Bronchus fibroblast of lung (primary cell): ENCODE data around the gene PADI3. TPM values are rescaled to one million over a fixed set of nuclear protein-coding genes. Genes with fewer than 3 reads are reported as not detected.

Experiments
- total RNA-seq: library from RNA; depleted of rRNA; stranded (reverse); fragments of >200 nt; gene quantifications from 2 replicates; pipeline ENCODE4 v1.2.3, GENCODE V29; 2015

PADI3 gene, protein sequence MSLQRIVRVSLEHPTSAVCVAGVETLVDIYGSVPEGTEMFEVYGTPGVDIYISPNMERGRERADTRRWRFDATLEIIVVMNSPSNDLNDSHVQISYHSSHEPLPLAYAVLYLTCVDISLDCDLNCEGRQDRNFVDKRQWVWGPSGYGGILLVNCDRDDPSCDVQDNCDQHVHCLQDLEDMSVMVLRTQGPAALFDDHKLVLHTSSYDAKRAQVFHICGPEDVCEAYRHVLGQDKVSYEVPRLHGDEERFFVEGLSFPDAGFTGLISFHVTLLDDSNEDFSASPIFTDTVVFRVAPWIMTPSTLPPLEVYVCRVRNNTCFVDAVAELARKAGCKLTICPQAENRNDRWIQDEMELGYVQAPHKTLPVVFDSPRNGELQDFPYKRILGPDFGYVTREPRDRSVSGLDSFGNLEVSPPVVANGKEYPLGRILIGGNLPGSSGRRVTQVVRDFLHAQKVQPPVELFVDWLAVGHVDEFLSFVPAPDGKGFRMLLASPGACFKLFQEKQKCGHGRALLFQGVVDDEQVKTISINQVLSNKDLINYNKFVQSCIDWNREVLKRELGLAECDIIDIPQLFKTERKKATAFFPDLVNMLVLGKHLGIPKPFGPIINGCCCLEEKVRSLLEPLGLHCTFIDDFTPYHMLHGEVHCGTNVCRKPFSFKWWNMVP
- not detected in 2 replicates for total RNA-seq

DNA sequence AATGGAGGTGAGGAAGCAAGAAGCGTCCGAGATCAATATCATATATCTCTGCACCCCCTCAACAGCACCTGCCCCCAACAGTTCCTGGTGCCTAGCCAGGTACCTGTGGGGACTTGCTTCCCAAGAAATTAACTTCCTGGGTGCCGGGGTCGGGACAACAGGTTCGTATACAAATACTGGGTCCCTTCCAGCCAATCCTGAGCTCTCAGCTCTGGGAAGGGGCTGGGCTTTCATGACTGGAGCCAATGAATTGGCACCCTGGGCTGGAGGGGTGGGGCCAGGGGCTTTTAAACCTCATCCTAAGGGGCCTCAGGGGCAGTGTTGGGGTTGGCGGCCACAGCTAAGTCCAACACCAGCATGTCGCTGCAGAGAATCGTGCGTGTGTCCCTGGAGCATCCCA is at the start of gene PADI3:
Gene PADI3, plus strand, starts transcription at position 318 of the 400 bp plus-strand sequence. Its CDS starts 40 bp downstream, at position 358.

GRCh38 chr1:17204546-17205440 is 44.1 kb upstream of the PADI3 start, which contains the start of gene PADI1:
PADI1 (plus strand) TSS chr1:17205128; CDS start chr1:17205218, 90 bp downstream.

GRCh38 chr1:17307946-17308345 is 59.0 kb downstream of the PADI3 start, which contains the start of gene PADI4:
PADI4 (plus strand) TSS chr1:17308197; CDS start chr1:17308223, 26 bp downstream.

Other genes with a start within 250 kb of the PADI3 start
- gene ATP13A2, start 237.2 kb upstream of the PADI3 start, total RNA-seq, result 12.8 and 21.1 TPM in 2 replicates
- gene SDHB, start 195.1 kb upstream of the PADI3 start, total RNA-seq, result 166 and 169 TPM in 2 replicates
- under 0.01 TPM in 1 of 2 replicates, not detected in the other for gene PADI2, start 129.6 kb upstream of the PADI3 start, total RNA-seq
- not detected in 2 replicates for gene PADI1, start 44.0 kb upstream of the PADI3 start, total RNA-seq
- gene PADI4, start 59.1 kb downstream of the PADI3 start, total RNA-seq, result not detected in 2 replicates
- not detected in 2 replicates for gene PADI6, start 123.1 kb downstream of the PADI3 start, total RNA-seq
- 40.6 and 45.7 TPM in 2 replicates for gene RCC2, start 190.6 kb downstream of the PADI3 start, total RNA-seq